GM12875 (cell line): ENCODE results near the gene LRRC71.

Source experiments
- H3K4me3 ChIP-seq: one replicate; pipeline ENCODE4 v1.5.1; 2011; ENCODE audit warnings: low read depth, low read length, control low read depth
- TF ChIP-seq, protein P1 (sequence below): IDR thresholded peaks from 2 replicates; pipeline ENCODE4 v1.5.1; 2011; ENCODE audit warnings: low read depth, mild to moderate bottlenecking, control low read depth, inconsistent platforms, low read length, moderate library complexity, borderline replicate concordance; ENCODE audit not compliant: insufficient read depth

Gene LRRC71

GRCh38 chr1:156943756-156944155 lies 23.3 kb downstream of the LRRC71 start:
- TF ChIP-seq, protein P1, sequence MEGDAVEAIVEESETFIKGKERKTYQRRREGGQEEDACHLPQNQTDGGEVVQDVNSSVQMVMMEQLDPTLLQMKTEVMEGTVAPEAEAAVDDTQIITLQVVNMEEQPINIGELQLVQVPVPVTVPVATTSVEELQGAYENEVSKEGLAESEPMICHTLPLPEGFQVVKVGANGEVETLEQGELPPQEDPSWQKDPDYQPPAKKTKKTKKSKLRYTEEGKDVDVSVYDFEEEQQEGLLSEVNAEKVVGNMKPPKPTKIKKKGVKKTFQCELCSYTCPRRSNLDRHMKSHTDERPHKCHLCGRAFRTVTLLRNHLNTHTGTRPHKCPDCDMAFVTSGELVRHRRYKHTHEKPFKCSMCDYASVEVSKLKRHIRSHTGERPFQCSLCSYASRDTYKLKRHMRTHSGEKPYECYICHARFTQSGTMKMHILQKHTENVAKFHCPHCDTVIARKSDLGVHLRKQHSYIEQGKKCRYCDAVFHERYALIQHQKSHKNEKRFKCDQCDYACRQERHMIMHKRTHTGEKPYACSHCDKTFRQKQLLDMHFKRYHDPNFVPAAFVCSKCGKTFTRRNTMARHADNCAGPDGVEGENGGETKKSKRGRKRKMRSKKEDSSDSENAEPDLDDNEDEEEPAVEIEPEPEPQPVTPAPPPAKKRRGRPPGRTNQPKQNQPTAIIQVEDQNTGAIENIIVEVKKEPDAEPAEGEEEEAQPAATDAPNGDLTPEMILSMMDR, result no peak
- H3K4me3 ChIP-seq, result no peak overlapping the region

DNA sequence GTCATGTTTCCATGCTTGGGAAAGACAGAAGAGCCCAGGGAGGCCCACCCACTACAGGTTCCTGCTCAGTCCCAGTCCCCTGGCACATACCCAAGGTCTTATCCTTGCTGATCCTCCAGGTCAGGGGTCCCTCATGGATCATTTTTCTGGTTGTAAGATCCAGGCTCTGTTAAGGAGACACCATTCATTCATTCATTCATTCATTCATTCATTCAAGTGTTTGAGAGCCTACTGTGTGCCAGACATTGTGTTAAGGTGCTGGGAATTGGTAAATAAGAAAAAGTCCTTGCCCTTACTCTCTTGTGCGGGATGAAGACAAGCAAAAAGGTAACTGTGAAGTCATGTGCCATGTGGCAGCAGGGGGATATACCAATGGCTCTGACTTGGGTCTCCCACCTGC lies 23.8 kb downstream of the LRRC71 start:
- TF ChIP-seq, protein P1, result no peak
- no peak overlapping the region for H3K4me3 ChIP-seq

GRCh38 chr1:156944848-156945247 lies 24.4 kb downstream of the LRRC71 start:
- TF ChIP-seq, protein P1, result no peak
- no peak overlapping the region for H3K4me3 ChIP-seq

GRCh38 chr1:156945881-156946661 lies 25.6 kb downstream of the LRRC71 start:
- TF ChIP-seq, protein P1, result no peak
- no peak overlapping the region for H3K4me3 ChIP-seq

DNA sequence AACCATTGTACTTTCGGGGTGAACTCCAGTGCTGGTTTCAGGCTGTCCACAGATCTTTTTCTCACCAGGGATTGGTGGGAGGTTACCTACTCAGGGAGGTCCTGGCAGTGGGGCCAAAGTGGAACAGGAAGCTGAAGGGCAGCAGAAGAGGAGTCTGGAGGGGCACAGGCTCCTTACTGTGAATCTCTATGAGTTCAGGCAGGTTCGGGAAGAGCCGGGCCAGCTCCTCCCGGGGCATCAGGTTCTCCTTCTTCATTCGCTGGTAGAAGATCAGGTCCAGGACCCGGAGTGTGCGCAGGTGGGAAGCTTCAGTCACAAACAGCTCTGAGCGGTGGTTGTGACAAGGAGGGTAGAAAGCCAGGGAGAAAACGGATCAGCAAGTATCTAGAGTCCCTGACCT lies 26.7 kb downstream of the LRRC71 start:
- H3K4me3 ChIP-seq, result no peak overlapping the region
- TF ChIP-seq, protein P1, result no peak

DNA sequence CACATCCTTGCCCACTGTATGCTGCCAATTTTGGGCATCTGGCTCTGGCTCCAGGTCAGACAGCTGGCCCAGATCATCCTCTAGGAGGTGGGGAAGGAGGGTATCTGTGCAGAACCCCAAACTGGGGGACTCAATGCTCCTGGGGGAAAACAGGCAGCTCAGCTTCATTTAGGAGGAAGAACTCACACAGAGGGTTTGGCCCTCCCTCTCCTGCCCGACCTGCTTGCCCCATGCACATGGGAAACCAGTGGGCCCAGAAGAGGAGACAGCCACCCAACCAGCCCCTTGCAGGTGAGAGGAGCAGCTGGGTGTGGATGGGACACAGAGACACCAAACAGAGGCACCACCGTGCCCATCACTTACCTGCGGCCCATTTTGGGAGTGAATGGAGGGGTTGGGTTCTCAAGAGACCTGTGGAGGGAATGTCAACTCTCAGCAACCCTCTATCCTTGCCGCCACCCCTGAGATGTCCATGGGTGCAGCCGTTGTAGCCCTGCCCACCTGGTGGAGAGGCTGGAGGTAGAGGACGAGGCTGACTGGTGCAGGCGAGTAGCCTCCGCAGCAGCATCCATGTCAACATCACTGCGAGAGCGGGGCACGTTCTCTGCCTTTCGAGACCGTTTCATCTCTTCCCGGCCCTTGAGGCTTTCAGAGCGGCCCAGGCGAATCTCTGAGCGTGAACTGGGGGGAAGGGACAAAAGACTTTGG lies 27.5 kb downstream of the LRRC71 start:
- TF ChIP-seq, protein P1, result no peak
- H3K4me3 ChIP-seq, result no peak overlapping the region

- H3K4me3 ChIP-seq, result no peak overlapping the region
- TF ChIP-seq, protein P1, result peak; percentile 40; the same call in 1 of the 2 replicates
Measured at GRCh38 chr1:156948708-156949107, 28.3 kb downstream of the LRRC71 start.
